Measurements from ENCODE around the gene CCL26. TPM values are rescaled to one million over a fixed set of nuclear protein-coding genes. Genes with fewer than 3 reads are reported as not detected.

The CCL26 gene
- total RNA-seq, 1 experiment from 2014 or later: 0.49 TPM

GRCh38 chr7:75756206-75756990 is 15.6 kb downstream of the CCL26 start:
- H3K27me3 ChIP-seq (ENCODE audit: insufficient read depth, low read length): no peaks in the 10 kb centered on the region
- no peak overlapping the region for H3K4me2 ChIP-seq (ENCODE audit: low read length)
- H3K27ac ChIP-seq (ENCODE audit: low read depth, low read length): no peak overlapping the region
- no peak overlapping the region for H3K4me3 ChIP-seq (replicated peaks in 1 of 2; ENCODE audit: low read depth in 1 of 2, low read length in 2 of 2)
- ChIA-PET RAD21 (ENCODE audit: low non-redundant PET in 1 of 2, low total read pairs in 2 of 2, uncharacterized antibody in 2 of 2, unreplicated experiment in 2 of 2) (no interaction called here), POLR2A (no interaction called here), CTCF (interaction anchor here (0.9 kb wide), 1 partner anchor 11 kb away, joined by 3 read pairs; no protein-coding TSS in a partner anchor)
- no peaks in the 10 kb centered on the region for H3K79me2 ChIP-seq (ENCODE audit: insufficient read depth, low read length)
- TF ChIP-seq CTCF (IDR thresholded peaks at IDR 0.05 in 2 of 3, conservative IDR thresholded peaks at IDR 0.05 in 1 of 3; ENCODE audit: borderline replicate concordance in 1 of 3, insufficient read depth in 1 of 3, low read depth in 2 of 3, low read length in 2 of 3) (no peak), FOSL1 (IDR thresholded peaks at IDR 0.05; ENCODE audit: low read depth) (no peak), CEBPB (IDR thresholded peaks at IDR 0.05; ENCODE audit: low read depth) (no peak), ELF1 (IDR thresholded peaks at IDR 0.05; ENCODE audit: borderline replicate concordance, low read depth) (no peak), JUND (IDR thresholded peaks at IDR 0.05) (no peak)
- TF ChIP-seq, protein P1, sequence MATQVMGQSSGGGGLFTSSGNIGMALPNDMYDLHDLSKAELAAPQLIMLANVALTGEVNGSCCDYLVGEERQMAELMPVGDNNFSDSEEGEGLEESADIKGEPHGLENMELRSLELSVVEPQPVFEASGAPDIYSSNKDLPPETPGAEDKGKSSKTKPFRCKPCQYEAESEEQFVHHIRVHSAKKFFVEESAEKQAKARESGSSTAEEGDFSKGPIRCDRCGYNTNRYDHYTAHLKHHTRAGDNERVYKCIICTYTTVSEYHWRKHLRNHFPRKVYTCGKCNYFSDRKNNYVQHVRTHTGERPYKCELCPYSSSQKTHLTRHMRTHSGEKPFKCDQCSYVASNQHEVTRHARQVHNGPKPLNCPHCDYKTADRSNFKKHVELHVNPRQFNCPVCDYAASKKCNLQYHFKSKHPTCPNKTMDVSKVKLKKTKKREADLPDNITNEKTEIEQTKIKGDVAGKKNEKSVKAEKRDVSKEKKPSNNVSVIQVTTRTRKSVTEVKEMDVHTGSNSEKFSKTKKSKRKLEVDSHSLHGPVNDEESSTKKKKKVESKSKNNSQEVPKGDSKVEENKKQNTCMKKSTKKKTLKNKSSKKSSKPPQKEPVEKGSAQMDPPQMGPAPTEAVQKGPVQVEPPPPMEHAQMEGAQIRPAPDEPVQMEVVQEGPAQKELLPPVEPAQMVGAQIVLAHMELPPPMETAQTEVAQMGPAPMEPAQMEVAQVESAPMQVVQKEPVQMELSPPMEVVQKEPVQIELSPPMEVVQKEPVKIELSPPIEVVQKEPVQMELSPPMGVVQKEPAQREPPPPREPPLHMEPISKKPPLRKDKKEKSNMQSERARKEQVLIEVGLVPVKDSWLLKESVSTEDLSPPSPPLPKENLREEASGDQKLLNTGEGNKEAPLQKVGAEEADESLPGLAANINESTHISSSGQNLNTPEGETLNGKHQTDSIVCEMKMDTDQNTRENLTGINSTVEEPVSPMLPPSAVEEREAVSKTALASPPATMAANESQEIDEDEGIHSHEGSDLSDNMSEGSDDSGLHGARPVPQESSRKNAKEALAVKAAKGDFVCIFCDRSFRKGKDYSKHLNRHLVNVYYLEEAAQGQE (IDR thresholded peaks at IDR 0.05; ENCODE audit: low read depth): no peak
- H3K9ac ChIP-seq (ENCODE audit: low read length): no peak overlapping the region
- no peak overlapping the region for H2AFZ ChIP-seq (ENCODE audit: low read depth, low read length, poor library complexity, severe bottlenecking)
- H3K36me3 ChIP-seq (ENCODE audit: control insufficient read depth in 1 of 2, insufficient read depth in 2 of 2, low read length in 2 of 2): no peaks in the 10 kb centered on the region
- DNase-seq (ENCODE audit: low read depth, low spot score): no peak
- no peaks in the 10 kb centered on the region for H3K9me2 ChIP-seq (ENCODE audit: insufficient read depth)
- intact Hi-C loops (cut with micrococcal nuclease): loop anchor here (10.0 kb wide), 1 partner anchor 272 kb away; the partner anchor contains the start of gene POM121C
- H3K9me3 ChIP-seq (ENCODE audit: control insufficient read depth in 1 of 2, insufficient read depth in 1 of 2, low read depth in 1 of 2, low read length in 2 of 2): no peaks in the 10 kb centered on the region
- ATAC-seq: no peak
- H4K20me1 ChIP-seq (ENCODE audit: insufficient read depth): no peaks in the 10 kb centered on the region
- H3K4me1 ChIP-seq (ENCODE audit: control insufficient read depth in 1 of 2, insufficient read depth in 2 of 2, low read length in 2 of 2): no peaks in the 10 kb centered on the region
- no TSS peak for BruUV-seq (replicated peaks)
